ENCODE data around the gene ADAMTS4.

ADAMTS4 gene

DNA sequence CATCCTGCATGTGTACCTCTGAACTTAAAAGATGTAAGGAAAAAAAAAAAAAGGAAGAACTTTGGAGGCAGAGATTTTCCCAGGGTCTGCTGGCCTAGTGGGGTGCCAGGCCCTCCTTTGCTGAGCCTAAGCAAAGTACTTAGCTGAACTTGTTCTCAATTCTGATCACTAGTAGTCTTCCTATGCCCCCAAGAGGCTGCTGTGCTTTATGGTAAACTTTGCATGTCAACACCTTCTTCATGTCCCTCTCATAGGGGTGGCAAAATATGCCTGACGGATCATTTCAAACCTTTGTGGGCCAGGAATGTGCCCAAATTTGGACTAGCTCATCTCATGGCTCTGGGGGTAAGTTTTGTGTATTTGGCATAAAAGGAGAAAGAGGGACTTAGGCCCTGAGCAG lies 41.0 kb downstream of the ADAMTS4 start:
- TF ChIP-seq ZFX (IDR thresholded peaks at IDR 0.05; ENCODE audit: borderline replicate concordance) = no peak
- TF ChIP-seq, protein P1, sequence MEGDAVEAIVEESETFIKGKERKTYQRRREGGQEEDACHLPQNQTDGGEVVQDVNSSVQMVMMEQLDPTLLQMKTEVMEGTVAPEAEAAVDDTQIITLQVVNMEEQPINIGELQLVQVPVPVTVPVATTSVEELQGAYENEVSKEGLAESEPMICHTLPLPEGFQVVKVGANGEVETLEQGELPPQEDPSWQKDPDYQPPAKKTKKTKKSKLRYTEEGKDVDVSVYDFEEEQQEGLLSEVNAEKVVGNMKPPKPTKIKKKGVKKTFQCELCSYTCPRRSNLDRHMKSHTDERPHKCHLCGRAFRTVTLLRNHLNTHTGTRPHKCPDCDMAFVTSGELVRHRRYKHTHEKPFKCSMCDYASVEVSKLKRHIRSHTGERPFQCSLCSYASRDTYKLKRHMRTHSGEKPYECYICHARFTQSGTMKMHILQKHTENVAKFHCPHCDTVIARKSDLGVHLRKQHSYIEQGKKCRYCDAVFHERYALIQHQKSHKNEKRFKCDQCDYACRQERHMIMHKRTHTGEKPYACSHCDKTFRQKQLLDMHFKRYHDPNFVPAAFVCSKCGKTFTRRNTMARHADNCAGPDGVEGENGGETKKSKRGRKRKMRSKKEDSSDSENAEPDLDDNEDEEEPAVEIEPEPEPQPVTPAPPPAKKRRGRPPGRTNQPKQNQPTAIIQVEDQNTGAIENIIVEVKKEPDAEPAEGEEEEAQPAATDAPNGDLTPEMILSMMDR (IDR thresholded peaks at IDR 0.05) = no peak

DNA sequence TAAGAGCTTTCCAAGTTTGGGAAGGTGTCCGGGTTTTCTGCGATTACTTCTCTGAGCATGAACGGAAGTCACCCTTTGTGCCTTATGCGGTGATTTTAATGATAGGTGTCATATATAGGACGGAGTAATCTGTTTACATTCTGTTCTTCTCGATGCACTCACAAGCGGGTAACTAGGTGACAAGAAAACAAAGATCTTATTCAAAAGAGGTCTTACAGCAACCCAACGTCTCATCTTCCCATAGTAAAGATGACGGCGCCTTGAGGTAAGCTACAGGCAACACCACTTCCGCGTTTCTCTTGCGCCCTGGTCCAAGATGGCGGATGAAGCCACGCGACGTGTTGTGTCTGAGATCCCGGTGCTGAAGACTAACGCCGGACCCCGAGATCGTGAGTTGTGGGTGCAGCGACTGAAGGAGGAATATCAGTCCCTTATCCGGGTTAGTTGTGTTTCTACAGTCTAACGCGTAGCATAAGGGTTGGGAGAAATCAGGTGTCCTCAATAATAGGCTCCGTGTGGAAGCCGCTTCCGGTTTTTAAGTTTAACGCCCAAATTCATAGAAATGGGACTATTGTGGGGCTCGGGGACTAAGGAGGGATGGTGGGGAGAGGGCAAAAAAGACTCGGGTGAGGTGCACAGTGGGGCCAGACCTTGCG lies 45.0 kb downstream of the ADAMTS4 start, which contains the start of gene UFC1:
Gene UFC1, plus strand, starts transcription at position 297 of the 656 bp plus-strand sequence. Its CDS starts 20 bp downstream, at position 317.
- H3K27ac ChIP-seq = peak within 1 kb of the TSS; percentile 99
- TF ChIP-seq ZFX (IDR thresholded peaks at IDR 0.05; ENCODE audit: borderline replicate concordance) = no peak
- TF ChIP-seq, protein P1 (IDR thresholded peaks at IDR 0.05) = no peak

More for the DNA sequence above, 41.0 kb downstream of the ADAMTS4 start:
- peak overlapping the region; percentile 78 for H3K27ac ChIP-seq

DNA sequence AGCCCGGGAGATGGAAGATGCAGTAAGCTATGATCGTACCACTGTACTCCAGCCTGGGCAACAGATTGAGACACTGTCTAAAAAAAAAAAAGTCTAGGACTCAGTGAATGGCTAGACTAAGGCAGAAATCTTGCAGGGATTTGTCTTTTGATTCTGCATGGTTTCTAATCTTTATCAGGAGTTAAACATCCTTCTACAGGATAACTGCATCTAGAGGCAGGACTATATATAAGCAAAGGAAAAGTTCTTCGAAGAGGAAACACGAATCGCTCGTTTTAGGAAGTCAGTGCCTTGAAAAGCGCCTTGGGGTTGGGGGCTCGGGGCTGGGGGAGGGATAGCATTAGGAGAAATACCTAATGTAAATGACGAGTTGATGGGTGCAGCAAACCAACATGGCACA lies 45.7 kb downstream of the ADAMTS4 start:
- H3K27ac ChIP-seq = peak overlapping the region; percentile 99
- no peak for TF ChIP-seq ZFX (IDR thresholded peaks at IDR 0.05; ENCODE audit: borderline replicate concordance)
- TF ChIP-seq, protein P1 (IDR thresholded peaks at IDR 0.05) = no peak

DNA sequence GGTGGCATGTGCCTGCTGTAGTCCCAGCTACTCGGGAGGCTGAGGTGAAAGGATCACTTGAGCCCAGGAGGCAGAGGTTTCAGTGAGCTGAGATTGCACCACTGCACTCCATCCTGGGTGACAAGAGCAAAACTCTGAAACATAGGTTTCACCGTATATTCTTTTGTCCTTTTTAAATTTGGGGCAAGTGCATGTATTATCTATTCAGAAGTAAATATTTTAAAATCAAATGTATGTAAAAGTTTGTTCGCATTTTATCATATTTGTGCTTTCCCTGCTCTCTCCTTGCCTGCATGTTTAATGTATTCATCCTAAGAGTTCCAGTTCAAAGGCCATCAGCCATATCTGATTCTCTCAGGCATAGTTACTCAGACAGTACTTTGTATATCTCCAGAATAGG lies 53.0 kb downstream of the ADAMTS4 start:
- no peak for TF ChIP-seq ZFX (IDR thresholded peaks at IDR 0.05; ENCODE audit: borderline replicate concordance)
- TF ChIP-seq, protein P1 (IDR thresholded peaks at IDR 0.05) = no peak
- H3K27ac ChIP-seq = no peak overlapping the region

DNA sequence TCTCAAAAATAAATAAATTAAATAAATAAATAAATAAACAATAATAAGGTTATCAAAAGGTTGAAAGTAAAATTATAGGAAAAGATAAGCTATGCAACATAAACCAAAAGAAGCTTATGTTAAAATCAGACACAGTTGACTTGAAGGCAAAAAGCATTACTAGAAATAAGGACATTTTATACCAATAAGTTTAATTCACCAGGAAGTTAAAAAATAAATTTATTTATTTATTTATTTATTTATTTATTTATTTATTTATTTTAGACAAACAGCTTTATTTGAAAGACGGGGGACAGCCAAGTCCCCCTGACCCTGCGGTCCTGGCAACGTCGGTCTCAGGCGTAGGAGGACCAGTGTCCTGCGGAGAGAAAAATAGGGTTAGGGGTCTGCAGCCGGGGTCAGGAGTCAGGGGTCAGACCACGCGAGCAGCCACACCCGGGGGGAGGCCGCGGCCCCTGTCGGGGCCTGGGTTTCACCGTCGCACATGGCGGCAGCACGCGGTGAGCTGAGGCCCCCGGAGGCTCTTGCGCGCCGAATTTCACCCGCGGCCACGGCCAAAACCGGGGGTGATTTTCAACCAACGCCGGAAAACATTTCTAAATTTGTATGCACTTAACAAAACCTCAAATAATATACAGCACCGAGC lies 58.0 kb downstream of the ADAMTS4 start:
- TF ChIP-seq, protein P1 (IDR thresholded peaks at IDR 0.05) = no peak
- TF ChIP-seq ZFX (IDR thresholded peaks at IDR 0.05; ENCODE audit: borderline replicate concordance) = no peak
- H3K27ac ChIP-seq = no peak overlapping the region

DNA sequence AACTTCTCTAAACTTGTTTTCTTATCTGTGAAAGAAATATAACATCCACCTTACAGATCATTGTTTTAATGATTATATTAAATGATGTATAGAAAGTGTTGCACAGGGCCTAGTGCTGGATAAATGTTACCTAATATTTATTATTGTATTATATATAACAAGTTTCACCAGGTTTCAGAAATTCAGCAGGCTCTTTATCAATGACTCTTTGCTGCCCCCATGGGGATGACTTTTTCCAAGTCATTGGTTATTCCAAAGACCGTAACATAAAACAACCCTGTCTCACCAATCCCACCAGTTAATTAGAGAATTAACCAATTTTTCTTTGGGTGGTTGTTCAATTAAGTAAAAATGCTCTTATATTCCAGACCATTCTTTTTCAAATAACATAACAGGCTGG lies 59.1 kb downstream of the ADAMTS4 start:
- H3K27ac ChIP-seq = no peak overlapping the region
- TF ChIP-seq, protein P1 (IDR thresholded peaks at IDR 0.05) = peak; percentile 81
- no peak for TF ChIP-seq ZFX (IDR thresholded peaks at IDR 0.05; ENCODE audit: borderline replicate concordance)

DNA sequence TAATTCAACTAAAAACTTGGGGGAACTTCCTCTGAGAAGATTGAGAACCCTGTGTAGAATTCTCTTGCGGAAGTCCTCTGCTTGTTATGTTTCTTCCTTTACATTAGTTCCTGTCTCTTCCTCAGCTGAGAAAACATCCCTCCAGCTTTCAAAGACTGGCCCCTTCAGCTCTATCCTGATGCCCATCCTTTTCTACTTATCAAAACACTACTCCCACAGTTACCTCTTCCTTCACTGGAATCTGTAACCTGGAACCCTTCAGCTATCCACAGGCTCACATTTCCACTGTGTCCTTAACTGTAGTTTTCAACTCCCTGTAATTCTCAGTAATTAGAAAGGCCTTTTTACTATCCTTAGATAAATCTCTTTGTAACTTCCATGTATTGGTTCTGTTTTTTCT lies 60.4 kb downstream of the ADAMTS4 start:
- H3K27ac ChIP-seq = no peak overlapping the region
- TF ChIP-seq ZFX (IDR thresholded peaks at IDR 0.05; ENCODE audit: borderline replicate concordance) = no peak
- TF ChIP-seq, protein P1 (IDR thresholded peaks at IDR 0.05) = no peak

Data from 22Rv1 (cell line).